Activated CD8-positive, alpha-beta T cell treated with anti-CD3 and anti-CD28 coated beads for 36 hours (primary cell): ENCODE data around the gene POLR3B. TPM values are rescaled to one million over a fixed set of nuclear protein-coding genes. Genes with fewer than 3 reads are reported as not detected.

ENCODE experiments used
- ATAC-seq: fragments of 200-7000 bp; cut with Tn5 transposase; one replicate; pipeline ENCODE4 v1.10.0; 2021; ENCODE audit warnings: mild to moderate bottlenecking, moderate library complexity
- CTCF ChIA-PET: fragments of 350-600 bp; sonication (Branson Sonifier 250); formaldehyde crosslinking; loops from one replicate; lab custom pipeline; 2021; ENCODE audit warnings: antibody characterized with exemption; lab: Charles Lee
- POLR2A ChIA-PET: fragments of 350-600 bp; sonication (Branson Sonifier 250); formaldehyde crosslinking; loops from one replicate; lab custom pipeline; 2021; ENCODE audit warnings: antibody characterized with exemption; lab: Charles Lee
- DNase-seq: peaks from one replicate; pipeline ENCODE4 v3.0.0-alpha.2; 2020
- H3K27ac Mint-ChIP-seq: one replicate; pipeline ENCODE4 v1.8.0; 2021; ENCODE audit warnings: mild to moderate bottlenecking, mixed read lengths
- H3K27me3 Mint-ChIP-seq: one replicate; pipeline ENCODE4 v1.8.0; 2021; ENCODE audit warnings: mixed read lengths
- H3K36me3 Mint-ChIP-seq: one replicate; pipeline ENCODE4 v1.8.0; 2021; ENCODE audit warnings: low read depth, mixed read lengths
- H3K4me1 Mint-ChIP-seq: one replicate; pipeline ENCODE4 v1.8.0; 2021; ENCODE audit warnings: low read depth, mixed read lengths
- H3K4me3 Mint-ChIP-seq: one replicate; pipeline ENCODE4 v1.8.0; 2021; ENCODE audit warnings: mild to moderate bottlenecking, moderate library complexity, mixed read lengths
- H3K9me3 Mint-ChIP-seq: one replicate; pipeline ENCODE4 v1.8.0; 2021; ENCODE audit warnings: mixed read lengths
- intact Hi-C: fragments of 100-400 bp; cut with micrococcal nuclease; formaldehyde crosslinking; loops from one replicate; pipeline ENCODE4 v1.10.0; 2022
- total RNA-seq, 2 experiments: library from RNA; stranded (reverse); gene quantifications; one replicate each; pipeline ENCODE4 v1.2.3, GENCODE V29; 2021
- TF ChIP-seq, protein P1 (sequence below): fragments of 200-600 bp; IDR thresholded peaks from one replicate; pipeline ENCODE4 v1.8.0; 2022; ENCODE audit warnings: antibody characterized with exemption, mild to moderate bottlenecking

The POLR3B gene
- total RNA-seq, 2 experiments from 2014 or later: 8.3 to 9.5 TPM

DNA sequence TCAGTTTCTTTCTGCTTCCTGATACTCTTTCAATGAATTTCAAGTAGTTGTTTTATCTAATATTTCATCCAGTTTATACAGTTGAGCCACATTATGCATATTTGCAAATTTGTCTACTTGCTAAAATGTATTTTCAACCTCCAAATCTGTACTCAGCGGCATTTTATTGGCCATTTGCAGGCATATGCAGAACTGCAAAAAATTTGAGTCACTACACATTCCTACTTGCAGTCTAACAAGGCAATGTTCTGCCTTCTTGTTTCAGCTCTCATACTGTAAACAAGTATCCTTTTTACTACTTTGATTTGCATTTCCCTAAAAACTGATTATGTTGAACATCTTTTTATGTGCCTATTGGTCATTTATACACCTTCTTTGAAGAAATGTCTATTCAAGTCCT lies 55.0 kb downstream of the POLR3B start:
- ChIA-PET CTCF (no interaction called here), POLR2A (no interaction called here)
- no peak for ATAC-seq
- H3K4me1 Mint-ChIP-seq: no peaks in the 10 kb centered on the region
- TF ChIP-seq, protein P1, sequence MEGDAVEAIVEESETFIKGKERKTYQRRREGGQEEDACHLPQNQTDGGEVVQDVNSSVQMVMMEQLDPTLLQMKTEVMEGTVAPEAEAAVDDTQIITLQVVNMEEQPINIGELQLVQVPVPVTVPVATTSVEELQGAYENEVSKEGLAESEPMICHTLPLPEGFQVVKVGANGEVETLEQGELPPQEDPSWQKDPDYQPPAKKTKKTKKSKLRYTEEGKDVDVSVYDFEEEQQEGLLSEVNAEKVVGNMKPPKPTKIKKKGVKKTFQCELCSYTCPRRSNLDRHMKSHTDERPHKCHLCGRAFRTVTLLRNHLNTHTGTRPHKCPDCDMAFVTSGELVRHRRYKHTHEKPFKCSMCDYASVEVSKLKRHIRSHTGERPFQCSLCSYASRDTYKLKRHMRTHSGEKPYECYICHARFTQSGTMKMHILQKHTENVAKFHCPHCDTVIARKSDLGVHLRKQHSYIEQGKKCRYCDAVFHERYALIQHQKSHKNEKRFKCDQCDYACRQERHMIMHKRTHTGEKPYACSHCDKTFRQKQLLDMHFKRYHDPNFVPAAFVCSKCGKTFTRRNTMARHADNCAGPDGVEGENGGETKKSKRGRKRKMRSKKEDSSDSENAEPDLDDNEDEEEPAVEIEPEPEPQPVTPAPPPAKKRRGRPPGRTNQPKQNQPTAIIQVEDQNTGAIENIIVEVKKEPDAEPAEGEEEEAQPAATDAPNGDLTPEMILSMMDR: no peak
- H3K27ac Mint-ChIP-seq: no peak overlapping the region
- no peak for DNase-seq
- intact Hi-C loops: no loop called here
- peaks cover 38% of the 10 kb centered on the region for H3K36me3 Mint-ChIP-seq
- H3K9me3 Mint-ChIP-seq: no peaks in the 10 kb centered on the region
- H3K4me3 Mint-ChIP-seq: no peak overlapping the region
- no peaks in the 10 kb centered on the region for H3K27me3 Mint-ChIP-seq

DNA sequence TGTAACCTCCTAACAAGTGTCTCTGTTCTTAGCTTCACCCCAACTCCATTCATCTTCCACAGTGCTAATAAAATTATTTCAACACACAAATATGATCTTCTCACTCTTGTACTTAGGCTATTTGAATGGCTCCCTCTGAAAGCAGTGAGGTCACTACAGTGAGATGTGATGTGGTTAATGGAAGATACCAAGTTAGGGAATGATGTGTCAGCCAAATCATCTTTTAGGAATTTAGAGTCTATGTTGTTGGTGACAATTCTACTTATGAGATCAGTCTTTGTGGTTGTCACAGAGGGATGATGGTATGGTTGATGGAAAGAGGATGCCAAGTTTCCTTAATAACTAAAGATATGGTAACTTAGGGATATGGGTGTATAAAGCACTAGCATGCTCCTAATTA lies 57.6 kb downstream of the POLR3B start:
- intact Hi-C loops: no loop called here
- Mint-ChIP-seq H3K27me3 (no peaks in the 10 kb centered on the region), H3K9me3 (no peaks in the 10 kb centered on the region), H3K36me3 (peaks cover 38% of the 10 kb centered on the region), H3K4me3 (no peak overlapping the region), H3K27ac (no peak overlapping the region), H3K4me1 (no peaks in the 10 kb centered on the region)
- ChIA-PET CTCF (no interaction called here), POLR2A (no interaction called here)
- TF ChIP-seq, protein P1: no peak
- DNase-seq: no peak
- ATAC-seq: no peak

DNA sequence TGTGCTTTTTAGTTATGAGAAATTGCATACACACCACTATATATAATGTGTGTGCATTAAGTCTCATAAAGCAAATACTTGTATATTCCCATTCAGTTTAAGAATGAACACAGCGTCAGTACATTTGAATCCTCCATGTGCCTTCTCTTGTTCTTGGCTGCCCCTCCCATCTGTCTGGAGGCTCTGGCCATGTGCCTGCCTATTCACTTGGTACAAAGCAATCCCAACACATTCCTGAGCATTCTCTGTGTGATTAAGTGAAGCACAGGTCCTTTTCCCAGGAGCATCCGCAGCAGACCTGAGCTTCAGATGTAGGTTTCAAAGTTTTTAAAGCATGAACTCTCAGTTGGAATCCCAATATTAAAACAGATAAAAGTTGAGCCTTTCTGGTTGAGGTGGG lies 58.7 kb downstream of the POLR3B start:
- intact Hi-C loops: no loop called here
- no peak for DNase-seq
- ATAC-seq: no peak
- ChIA-PET POLR2A (interaction anchor here (0.6 kb wide), 1 partner anchor 17 kb away, joined by 3 read pairs; no protein-coding TSS in a partner anchor), CTCF (no interaction called here)
- peaks cover 35% of the 10 kb centered on the region for H3K36me3 Mint-ChIP-seq
- TF ChIP-seq, protein P1: no peak
- H3K27ac Mint-ChIP-seq: no peak overlapping the region
- no peaks in the 10 kb centered on the region for H3K4me1 Mint-ChIP-seq
- no peak overlapping the region for H3K4me3 Mint-ChIP-seq
- H3K9me3 Mint-ChIP-seq: no peaks in the 10 kb centered on the region
- H3K27me3 Mint-ChIP-seq: no peaks in the 10 kb centered on the region

DNA sequence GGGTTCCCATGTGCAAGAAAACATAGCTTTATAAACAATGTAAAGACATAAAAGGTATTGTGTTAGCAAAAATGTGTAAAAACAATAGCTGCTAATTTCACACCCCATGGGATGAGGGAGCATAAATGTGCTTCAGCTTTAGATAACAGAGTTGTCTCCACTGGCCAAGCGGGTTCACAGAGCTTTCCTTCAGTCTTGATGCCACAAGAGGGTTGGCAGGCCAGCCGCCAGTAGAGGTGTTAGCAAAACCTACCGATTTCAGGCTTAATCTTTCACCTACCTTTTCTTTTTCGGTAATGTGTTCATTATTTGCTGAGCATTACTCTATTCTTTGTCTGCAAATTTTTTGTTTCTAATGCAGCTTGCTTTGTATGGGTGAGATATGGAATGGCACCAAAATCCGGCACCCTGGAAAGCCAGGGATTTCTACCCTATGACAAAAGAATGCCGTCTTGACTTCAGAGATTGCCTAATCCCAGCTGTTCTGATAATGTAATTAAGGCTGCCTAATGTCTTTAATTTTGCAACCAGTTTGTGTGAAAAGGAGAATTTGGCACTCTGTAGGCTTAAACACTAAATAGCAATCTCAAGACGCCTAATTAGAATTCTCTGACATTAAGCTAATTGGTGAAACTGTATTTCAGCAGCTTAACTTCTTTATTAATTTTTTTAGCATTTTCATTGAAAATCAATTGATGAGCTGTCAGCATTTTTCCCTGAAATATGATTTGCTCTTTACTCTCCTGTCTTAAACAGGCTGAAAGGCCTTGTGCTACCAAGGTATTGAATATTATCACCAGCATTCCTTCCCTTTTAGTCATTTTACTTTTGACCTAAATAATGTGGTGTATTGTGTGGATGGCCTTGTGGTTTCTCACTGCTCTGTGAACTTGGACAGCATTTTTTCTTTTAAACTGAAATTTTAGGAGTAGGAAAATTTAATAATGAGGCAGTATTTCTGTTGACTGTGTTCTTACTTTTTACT lies 60.7 kb downstream of the POLR3B start:
- no peaks in the 10 kb centered on the region for H3K27me3 Mint-ChIP-seq
- intact Hi-C loops: no loop called here
- DNase-seq: no peak
- H3K4me3 Mint-ChIP-seq: no peak overlapping the region
- peaks cover 39% of the 10 kb centered on the region for H3K36me3 Mint-ChIP-seq
- no peaks in the 10 kb centered on the region for H3K4me1 Mint-ChIP-seq
- ATAC-seq: no peak
- no peaks in the 10 kb centered on the region for H3K9me3 Mint-ChIP-seq
- H3K27ac Mint-ChIP-seq: no peak overlapping the region
- ChIA-PET POLR2A (no interaction called here), CTCF (interaction anchor here (0.9 to 1.4 kb wide), 2 partner anchors 12 to 686 kb away, joined by 3 to 4 read pairs; no protein-coding TSS in a partner anchor)
- TF ChIP-seq, protein P1: no peak

GRCh38 chr12:106418970-106419369 lies 61.4 kb downstream of the POLR3B start:
- TF ChIP-seq, protein P1: no peak
- Mint-ChIP-seq H3K4me3 (no peak overlapping the region), H3K9me3 (no peaks in the 10 kb centered on the region), H3K4me1 (no peaks in the 10 kb centered on the region), H3K36me3 (peaks cover 41% of the 10 kb centered on the region), H3K27ac (no peak overlapping the region), H3K27me3 (no peaks in the 10 kb centered on the region)
- POLR2A ChIA-PET: no interaction called here
- CTCF ChIA-PET: interaction anchor here (1.4 kb wide), 1 partner anchor 685 kb away, joined by 3 read pairs; no protein-coding TSS in a partner anchor
- intact Hi-C loops: no loop called here
- ATAC-seq: no peak
- DNase-seq: no peak
